Stomach (tissue), 9 donors: ENCODE data around the gene MRPL55. TPM values are rescaled to one million over a fixed set of nuclear protein-coding genes. Genes with fewer than 3 reads are reported as not detected.

Source experiments
- DNase-seq, 2 donors: peaks; one replicate each; pipeline versions ENCODE4 v3.0.0 to v3.0.0-alpha.2; 2013 to 2019
- H3K27ac ChIP-seq, 5 donors: fragments of 200-600 bp in 4 of 5; sonication (generic) in 4 of 5; one replicate each; pipeline ENCODE4 v1.5.1; 2013 to 2019; ENCODE audit warnings: mild to moderate bottlenecking in 1 of 5, moderate library complexity in 1 of 5
- H3K27me3 ChIP-seq, 3 donors: fragments of 200-600 bp; sonication (generic); one replicate each; pipeline ENCODE4 v1.5.1; 2017 to 2019; ENCODE audit warnings: mixed run types in 1 of 3
- H3K36me3 ChIP-seq, 4 donors: fragments of 200-600 bp; sonication (generic); 1 replicate in 3 of 4; 2 replicates in 1 of 4; pipeline ENCODE4 v1.5.1; 2016 to 2019
- H3K4me1 ChIP-seq, 4 donors: fragments of 200-600 bp; sonication (generic); one replicate each; pipeline ENCODE4 v1.5.1; 2016 to 2019
- H3K4me3 ChIP-seq, 4 donors: fragments of 200-600 bp; sonication (generic) in 3 of 4; one replicate each; pipeline ENCODE4 v1.5.1; 2016 to 2019; ENCODE audit warnings: mild to moderate bottlenecking in 1 of 4
- H3K9me3 ChIP-seq, 4 donors: fragments of 200-600 bp; sonication (generic); one replicate each; pipeline ENCODE4 v1.5.1; 2016 to 2019
- CTCF ChIP-seq, 7 experiments: fragments of 450-650 bp in 4 of 7; fragments of 200-600 bp in 3 of 7; sonication (generic) in 3 of 7; IDR thresholded peaks; one replicate each; pipeline ENCODE4 v1.5.1; 2016 to 2019; ENCODE audit warnings: antibody characterized with exemption in 7 of 7, control low read depth in 2 of 7, mild to moderate bottlenecking in 1 of 7
- EP300 ChIP-seq: sonication (generic); formaldehyde crosslinking; IDR thresholded peaks from one replicate; pipeline ENCODE4 v1.6.1; 2017; ENCODE audit warnings: antibody characterized with exemption
- POLR2A ChIP-seq, 4 donors: fragments of 450-650 bp; IDR thresholded peaks; one replicate each; pipeline ENCODE4 v1.6.1; 2016; ENCODE audit warnings: antibody characterized with exemption in 4 of 4, control low read depth in 2 of 4, mild to moderate bottlenecking in 1 of 4, moderate library complexity in 1 of 4
- POLR2AphosphoS5 ChIP-seq, 3 donors: sonication (generic); formaldehyde crosslinking; IDR thresholded peaks; one replicate each; pipeline ENCODE4 v1.6.1; 2016; ENCODE audit warnings: antibody characterized with exemption in 3 of 3
- WGBS, 5 donors: extraction: QIAGEN DNeasy Blood & Tissue Kit in 3 of 5; methylation state at CpG; one replicate each; pipeline versions ENCODE4 v1.1.5 to v1.1.7; 2013 to 2018; 5-methylcytosine and 5-hydroxymethylcytosine counted together
- intact Hi-C: fragments of 100-400 bp; cut with DNase I; formaldehyde crosslinking; loops from one replicate; pipeline ENCODE4 v1.15.1; 2023; ENCODE audit warnings: low total_unique reads
- polyA plus RNA-seq, 3 donors: library from polyadenylated mRNA; stranded (reverse); fragments of 200-250 nt; gene quantifications; one replicate each; pipeline ENCODE4 v1.2.3, GENCODE V29; 2013
- total RNA-seq, 5 donors: library from RNA; depleted of rRNA; stranded (reverse); fragments of >200 nt; gene quantifications; one replicate each; pipeline versions ENCODE4 v1.1.0 to v1.2.3, GENCODE V29; 2014 to 2016
- donor health status: healthy with polysubstance abuse.
- donor health status: Bipolar disorder and iron deficiency.
- donor health status: healthy.

Gene MRPL55
- total and polyA plus RNA-seq, 8 donors: 18.7 to 158 (median 100) TPM

GRCh38 chr1:228144193-228144992 is 35.3 kb upstream of the MRPL55 start:
- peak; percentile 24 to 47 for DNase-seq
- Histone ChIP-seq H3K4me3 (no peak overlapping the region), H3K9me3 (no peaks in the 10 kb centered on the region), H3K36me3 (peaks cover 29 to 47% (median 44%) of the 10 kb centered on the region in 4 donors), H3K27ac (no peak overlapping the region), H3K4me1 (peaks cover 51 to 87% (median 68%) of the 10 kb centered on the region in 4 donors), H3K27me3 (no peaks in the 10 kb centered on the region)
- 70 to 83% (median 76%) methylated on average over 9 to 16 of the region's 16 CpGs for WGBS, 5 donors
- TF ChIP-seq POLR2A (IDR thresholded peaks at IDR 0.05): no peak
- TF ChIP-seq POLR2AphosphoS5 (IDR thresholded peaks at IDR 0.05): no peak
- TF ChIP-seq EP300: no peak
- TF ChIP-seq CTCF (IDR thresholded peaks at IDR 0.05): no peak
- intact Hi-C loops: loop anchor here (10.0 kb wide), 1 partner anchor 50 kb away; no protein-coding TSS in a partner anchor

- H3K4me1 ChIP-seq: peaks cover 43 to 83% (median 64%) of the 10 kb centered on the region in 4 donors
- H3K4me3 ChIP-seq: no peak overlapping the region
- H3K27ac ChIP-seq: no peak overlapping the region
- no peak for DNase-seq
- intact Hi-C loops: loop anchor here (10.0 kb wide), 1 partner anchor 49 kb away; no protein-coding TSS in a partner anchor
- TF ChIP-seq CTCF (IDR thresholded peaks at IDR 0.05) (no peak), POLR2AphosphoS5 (IDR thresholded peaks at IDR 0.05) (no peak), POLR2A (IDR thresholded peaks at IDR 0.05) (no peak), EP300 (no peak)
- WGBS, 5 donors: 79 to 86% (median 85%) methylated on average over 11 to 12 of the region's 12 CpGs
- no peaks in the 10 kb centered on the region for H3K9me3 ChIP-seq
- H3K36me3 ChIP-seq: peaks cover 24 to 39% (median 37%) of the 10 kb centered on the region in 4 donors
- H3K27me3 ChIP-seq: no peaks in the 10 kb centered on the region
Measured at GRCh38 chr1:228143480-228144192, 34.5 kb upstream of the MRPL55 start.

- peaks cover 38 to 74% (median 56%) of the 10 kb centered on the region in 4 donors for H3K4me1 ChIP-seq
- no peaks in the 10 kb centered on the region for H3K9me3 ChIP-seq
- DNase-seq: peak in 1 of 2 donors; percentile 24
- peak overlapping the region in 1 of 4 donors; percentile 97 for H3K4me3 ChIP-seq
- peaks cover 17 to 30% (median 28%) of the 10 kb centered on the region in 4 donors for H3K36me3 ChIP-seq
- intact Hi-C loops: loop anchor here (10.0 kb wide), 1 partner anchor 48 kb away; no protein-coding TSS in a partner anchor
- no peaks in the 10 kb centered on the region for H3K27me3 ChIP-seq
- peak overlapping the region in 3 of 5 donors; percentile 97 to 99 (median 99) for H3K27ac ChIP-seq
- TF ChIP-seq POLR2A (IDR thresholded peaks at IDR 0.05) (no peak), POLR2AphosphoS5 (IDR thresholded peaks at IDR 0.05) (no peak), EP300 (no peak), CTCF (IDR thresholded peaks at IDR 0.05) (no peak)
- 59 to 86% (median 68%) methylated on average over 4 to 11 of the region's 11 CpGs for WGBS, 5 donors
Measured at GRCh38 chr1:228142701-228143136, 33.6 kb upstream of the MRPL55 start.

- 48 to 70% (median 55%) methylated on average over 9 to 16 of the region's 16 CpGs for WGBS, 5 donors
Measured at GRCh38 chr1:228142155-228142691, 33.1 kb upstream of the MRPL55 start.

More at GRCh38 chr1:228142155-228142691, 33.1 kb upstream of the MRPL55 start:
- no peak for TF ChIP-seq EP300
- TF ChIP-seq CTCF (IDR thresholded peaks at IDR 0.05): no peak
- TF ChIP-seq POLR2A (IDR thresholded peaks at IDR 0.05): no peak
- no peak for TF ChIP-seq POLR2AphosphoS5 (IDR thresholded peaks at IDR 0.05)
- DNase-seq: peak; percentile 22 to 41
- Histone ChIP-seq H3K9me3 (no peaks in the 10 kb centered on the region), H3K27me3 (no peaks in the 10 kb centered on the region), H3K36me3 (peaks cover 12 to 25% (median 23%) of the 10 kb centered on the region in 4 donors), H3K27ac (peak overlapping the region; percentile 12 to 99 (median 98)), H3K4me3 (peak overlapping the region; percentile 65 to 97 (median 88)), H3K4me1 (peaks cover 38 to 69% (median 53%) of the 10 kb centered on the region in 4 donors)
- intact Hi-C loops: loop anchor here (10.0 kb wide), 1 partner anchor 47 kb away; no protein-coding TSS in a partner anchor
